NCI-H1092 (cell line): ENCODE measurements around the gene PDE8A.
"Not testable (repeated sequence)": the region's sequence is repeated elsewhere in the genome, so short reads cannot be mapped to it uniquely, and the experiment has no call there.

Experiments used
- DNase-seq: peaks from one replicate; lab custom pipeline; 2025; lab: John Stamatoyannopoulos, UW

Gene PDE8A

DNA sequence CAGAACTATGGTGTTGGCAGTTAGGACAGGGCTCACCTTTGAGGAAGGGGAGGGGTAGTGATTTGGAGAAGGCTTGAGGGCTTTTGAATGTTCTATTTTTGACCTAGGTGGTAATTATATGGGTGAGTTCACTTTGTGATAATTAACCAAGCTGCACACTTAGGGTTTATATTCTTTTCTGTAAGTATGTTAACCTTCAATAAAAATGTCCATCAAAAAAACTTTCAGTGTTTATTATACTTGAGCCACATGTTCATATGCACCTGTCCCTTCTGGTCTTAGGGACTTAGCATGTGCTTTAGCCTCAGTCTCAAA is 28.4 kb downstream of the PDE8A start:
- no peak for DNase-seq

DNA sequence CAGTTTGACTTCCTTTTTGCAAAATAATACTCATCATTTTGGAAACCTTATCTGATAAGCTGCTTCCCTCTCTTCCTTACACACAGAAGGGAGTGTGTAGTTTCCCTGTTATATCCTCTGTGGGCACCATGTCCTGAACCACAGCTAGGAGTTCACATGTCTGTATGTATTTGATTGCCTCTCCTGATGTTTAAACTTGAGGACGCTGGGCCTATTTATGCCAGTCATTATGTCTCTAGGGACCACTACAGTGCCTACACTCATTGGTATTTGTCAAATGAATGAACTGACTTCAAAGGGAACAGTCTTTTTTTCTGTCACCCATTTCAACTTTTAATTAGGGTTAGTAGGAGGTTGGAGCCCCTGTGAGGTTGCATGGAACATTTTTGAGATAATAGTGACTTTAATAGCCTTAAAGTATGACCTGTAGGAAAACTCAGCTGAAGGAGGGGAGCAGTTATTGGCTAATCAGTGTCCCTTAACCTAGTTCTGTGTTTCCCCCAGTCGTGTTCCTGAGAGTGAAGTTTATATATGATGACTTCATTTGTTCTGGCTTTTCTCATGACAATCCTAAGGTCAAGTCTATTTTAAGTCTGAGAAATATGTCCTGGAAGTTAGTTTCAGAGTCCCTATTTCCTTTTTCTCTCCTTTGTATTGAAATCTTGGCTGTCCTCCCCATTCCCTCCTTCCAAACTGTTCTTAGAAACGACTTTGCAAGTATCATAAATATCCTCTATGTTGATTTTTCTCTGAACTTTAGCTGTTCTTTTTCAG is 28.9 kb downstream of the PDE8A start:
- DNase-seq, result peak; percentile 15

DNA sequence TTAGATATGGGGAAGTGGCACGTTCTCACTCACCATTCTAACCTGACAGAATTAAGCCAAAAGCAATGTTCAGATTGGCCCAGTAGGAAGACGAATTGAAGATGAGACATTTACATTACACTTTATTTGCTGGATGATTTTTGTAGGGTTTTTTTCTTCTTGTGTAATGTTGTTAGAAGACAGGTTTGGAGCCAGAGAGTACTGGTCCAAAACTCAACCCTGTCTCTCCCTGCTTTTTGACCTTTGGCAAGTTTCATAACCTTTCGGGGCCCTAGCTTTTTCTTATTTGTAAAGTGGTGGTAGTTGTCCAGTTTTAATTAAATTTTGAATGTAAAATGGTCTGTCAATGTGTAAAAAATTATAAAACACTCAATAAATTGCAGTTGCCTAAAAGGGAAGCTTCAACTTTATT is 29.5 kb downstream of the PDE8A start:
- no peak for DNase-seq

DNA sequence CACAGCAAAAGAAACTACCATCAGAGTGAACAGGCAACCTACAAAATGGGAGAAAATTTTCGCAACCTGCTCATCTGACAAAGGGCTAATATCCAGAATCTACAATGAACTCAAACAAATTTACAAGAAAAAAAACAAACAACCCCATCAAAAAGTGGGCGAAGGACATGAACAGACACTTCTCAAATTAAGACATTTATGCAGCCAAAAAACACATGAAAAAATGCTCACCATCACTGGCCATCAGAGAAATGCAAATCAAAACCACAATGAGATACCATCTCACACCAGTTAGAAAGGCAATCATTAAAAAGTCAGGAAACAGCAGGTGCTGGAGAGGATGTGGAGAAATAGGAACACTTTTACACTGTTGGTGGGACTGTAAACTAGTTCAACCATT is 30.1 kb downstream of the PDE8A start:
- not testable (repeated sequence) for DNase-seq

DNA sequence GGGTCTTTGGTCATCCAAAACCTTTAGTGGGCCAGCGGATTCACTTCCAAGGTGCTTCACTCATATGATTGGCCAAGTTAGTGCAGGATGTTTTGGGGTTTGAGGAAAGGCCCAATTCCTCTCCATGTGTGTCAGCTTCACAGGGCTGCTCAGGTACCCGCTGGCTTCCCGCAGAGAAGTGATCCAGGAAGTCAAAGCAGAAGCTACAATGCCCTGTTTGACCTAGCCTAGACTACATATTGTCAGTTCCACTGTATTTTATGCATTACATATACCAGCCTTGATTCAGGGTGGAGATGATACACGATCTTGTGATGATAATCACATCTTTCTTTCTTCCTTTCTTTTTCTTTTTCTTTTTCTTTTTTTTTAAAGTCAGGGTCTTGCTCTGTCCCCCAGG is 32.1 kb downstream of the PDE8A start:
- no peak for DNase-seq

DNA sequence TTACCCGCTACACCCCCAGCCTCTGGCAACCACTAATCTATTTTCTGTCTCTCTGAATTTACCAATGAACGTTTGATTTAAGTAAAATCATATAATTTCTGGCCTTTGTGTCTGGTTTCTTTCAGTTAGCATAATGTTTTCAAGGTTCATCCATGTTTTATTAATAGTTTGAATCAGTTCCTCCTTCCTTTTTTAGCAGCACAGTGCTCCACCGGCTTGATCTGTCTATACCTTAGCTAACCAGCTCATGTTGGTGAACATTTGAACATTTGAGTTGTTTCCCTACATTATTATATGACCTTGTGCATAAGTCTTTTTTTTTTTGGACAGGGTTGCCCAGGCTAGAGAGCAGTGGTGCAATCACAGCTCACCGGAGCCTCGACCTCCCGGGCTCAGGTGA is 33.3 kb downstream of the PDE8A start:
- DNase-seq, result no peak

DNA sequence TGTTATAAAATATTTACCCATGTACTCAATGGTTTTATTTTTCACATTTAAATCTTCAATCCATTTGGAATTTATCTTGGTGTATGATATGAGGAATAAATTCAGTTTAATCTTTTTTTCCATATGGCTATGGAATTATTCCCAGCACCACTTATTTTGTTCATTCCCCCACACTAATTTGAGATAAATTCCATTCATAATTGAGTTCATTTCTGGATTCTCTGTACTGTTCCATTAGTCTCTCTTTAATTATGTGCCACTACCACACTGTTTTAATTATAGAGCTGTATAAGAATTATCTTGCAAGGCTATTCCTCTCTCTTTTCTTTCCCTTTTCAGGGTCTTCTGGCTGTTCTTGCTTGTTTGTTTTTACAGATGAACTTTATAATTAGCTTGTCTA is 34.6 kb downstream of the PDE8A start:
- DNase-seq, result no peak

DNA sequence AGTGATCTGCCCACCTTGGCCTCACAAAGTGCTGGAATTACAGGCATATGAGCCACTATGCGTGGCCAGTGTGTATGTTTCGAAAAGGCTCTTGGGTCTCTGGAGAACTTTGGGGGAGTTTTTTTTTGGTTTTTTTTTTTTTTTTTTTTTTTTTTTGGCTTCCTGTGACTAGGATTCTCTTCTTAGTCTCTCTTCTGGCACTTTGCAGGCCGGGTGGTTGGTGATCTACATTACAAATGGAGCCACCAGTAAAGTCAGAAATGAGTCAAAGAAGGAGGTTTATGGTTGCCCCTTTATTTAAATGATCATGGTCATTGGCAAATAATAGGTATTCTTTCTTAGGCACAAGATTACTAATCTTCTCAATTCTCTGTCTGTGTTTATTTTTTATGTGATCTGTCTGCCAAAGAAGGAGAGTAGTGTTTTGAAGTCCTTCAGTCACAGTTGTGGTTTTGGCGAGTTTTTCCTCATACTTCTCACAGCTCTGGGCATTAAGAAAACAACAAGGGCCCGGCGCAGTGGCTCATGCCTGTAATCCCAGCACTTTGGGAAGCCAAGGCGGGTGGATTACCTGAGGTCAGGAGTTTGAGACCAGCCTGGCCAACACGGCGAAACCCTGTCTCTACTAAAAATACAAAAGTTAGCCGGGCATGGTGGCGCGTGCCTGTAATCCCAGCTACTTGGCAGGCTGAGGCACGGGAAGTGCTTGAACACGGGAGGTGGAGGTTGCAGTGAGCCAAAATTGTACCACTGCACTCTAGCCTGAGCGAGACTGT is 38.3 kb downstream of the PDE8A start:
- DNase-seq, result no peak

DNA sequence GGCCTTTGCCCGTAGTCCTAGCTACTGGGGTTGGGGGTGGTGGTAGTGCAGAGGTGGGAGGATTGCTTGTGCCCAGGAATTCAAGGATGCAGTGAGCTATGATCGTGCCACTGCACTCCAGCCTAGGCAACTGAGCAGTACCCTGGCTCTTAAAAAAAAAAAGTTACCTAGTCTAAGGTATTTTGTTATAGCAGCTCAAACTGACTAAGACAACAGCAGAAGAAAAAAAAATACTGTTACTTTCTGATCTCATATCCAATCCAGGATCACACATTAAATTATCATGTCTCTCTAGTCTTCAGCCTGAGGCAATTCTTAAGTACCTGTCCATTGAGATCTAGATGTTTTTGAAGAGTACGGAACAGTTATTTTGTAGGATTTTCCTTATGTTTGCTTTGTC is 39.8 kb downstream of the PDE8A start:
- no peak for DNase-seq

DNA sequence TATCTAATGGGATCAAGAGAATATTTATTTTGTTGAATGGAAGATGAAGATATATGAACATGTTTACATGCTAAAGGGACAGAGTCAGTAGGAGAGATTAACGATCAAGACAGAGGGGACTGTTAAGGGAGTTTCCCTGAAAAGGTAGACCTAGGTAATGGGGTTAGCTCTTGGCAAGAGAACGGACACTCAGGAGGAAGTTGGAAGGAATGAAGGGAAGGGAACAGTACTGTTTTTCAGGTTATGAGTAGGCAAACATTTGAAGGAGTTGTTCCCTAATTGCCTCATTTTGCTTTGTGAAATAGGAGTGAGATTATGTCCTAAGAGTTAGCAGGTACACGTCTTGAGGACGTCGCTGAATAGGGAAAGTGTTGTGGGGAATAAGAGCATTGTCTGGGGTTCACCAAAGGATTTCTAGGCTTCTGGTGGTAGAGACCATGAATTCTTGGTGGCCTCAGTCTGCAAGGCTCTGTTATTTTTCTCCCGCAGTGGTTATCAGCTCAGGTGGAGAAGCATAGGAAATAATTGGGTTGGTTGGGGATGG is 41.3 kb downstream of the PDE8A start:
- no peak for DNase-seq

DNA sequence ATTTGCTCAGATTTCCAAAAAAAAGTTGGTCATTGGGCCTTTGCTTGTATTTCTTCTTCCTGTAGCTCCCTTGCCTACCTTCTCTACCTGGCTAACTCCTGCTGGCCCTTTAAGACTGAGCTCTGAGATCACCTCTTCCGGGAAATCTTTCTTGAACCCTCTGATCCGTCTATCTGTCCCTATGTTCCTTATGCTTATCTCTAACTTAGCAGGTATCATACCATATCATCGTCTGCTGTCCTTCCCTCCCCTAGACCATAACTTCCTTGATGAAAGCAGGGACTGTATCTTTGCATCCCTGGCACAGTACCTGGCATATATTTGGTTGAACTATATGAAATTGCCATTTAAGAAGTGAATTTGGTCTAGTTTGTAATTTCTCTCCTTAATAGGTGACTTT is 42.3 kb downstream of the PDE8A start:
- no peak for DNase-seq

DNA sequence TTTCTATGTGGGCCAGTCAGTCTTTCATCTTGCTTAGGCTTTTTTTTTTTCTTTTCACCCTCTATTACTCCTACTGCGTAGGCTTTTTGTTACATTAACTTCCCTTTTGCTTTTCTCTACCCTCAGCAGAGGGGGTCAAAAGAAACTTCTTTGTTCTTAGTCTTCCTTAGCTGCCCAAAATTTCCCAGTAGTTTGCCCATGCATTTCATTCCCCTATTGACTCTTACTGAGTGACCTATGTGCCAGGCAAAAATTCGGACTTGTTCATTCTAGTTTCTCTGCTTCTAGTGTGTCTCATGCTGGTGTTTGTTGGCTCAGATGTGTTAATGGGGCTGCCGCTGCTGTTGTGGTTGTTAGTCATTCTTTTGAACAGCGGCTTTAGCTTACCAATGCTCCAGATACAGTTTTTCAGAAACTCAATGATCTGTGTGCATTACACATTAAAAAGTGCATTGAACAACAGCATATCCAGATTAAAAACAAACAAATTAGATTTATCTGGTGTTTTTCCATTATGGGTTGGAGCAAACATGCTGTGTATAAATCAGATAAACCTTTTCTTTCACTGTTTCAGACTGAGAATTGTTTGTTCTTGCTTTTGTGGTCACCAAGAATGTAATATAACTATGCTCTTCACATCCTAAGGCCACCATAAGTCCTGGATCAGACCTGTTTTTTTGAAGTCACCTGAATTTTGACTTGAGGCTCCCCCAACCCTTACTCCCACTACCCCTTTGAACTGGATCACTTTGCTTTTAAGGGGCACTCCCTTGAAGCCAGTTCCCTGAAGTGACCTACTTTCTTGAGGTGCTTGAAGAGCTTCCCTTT is 43.1 kb downstream of the PDE8A start:
- DNase-seq, result no peak

DNA sequence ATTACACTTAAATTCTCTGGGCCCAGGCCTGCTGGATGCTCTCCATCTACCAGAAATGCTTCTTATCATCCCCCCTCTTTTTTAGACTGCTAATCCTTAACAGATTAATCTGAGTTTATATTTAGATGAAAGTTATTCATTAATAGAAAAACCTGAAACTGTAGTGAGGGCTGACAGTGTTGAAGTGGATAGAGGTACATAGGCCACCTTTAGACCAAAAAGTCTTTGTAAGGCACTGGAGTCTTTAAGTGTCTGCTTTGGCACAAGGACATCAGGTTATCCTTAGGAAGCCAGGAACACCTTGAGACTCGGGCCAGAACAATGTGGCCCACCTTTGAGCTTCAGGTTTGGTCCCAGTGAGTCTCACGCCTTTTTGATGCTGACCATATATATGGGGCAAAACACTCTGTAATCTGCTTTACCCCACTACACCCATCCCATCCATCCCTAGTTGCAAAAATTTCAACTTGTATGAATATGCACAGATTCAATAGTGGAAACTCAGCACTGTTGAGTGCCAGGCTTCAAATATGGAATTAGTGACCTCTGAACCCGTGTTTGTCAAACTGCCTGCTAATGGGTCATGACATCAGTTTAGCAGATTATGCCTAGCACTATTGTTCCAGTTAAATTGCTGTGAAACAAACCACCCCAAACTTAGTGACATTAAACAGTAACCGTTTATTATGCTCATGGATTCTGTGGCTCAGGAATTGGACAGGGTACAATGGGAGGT is 44.0 kb downstream of the PDE8A start:
- no peak for DNase-seq

DNA sequence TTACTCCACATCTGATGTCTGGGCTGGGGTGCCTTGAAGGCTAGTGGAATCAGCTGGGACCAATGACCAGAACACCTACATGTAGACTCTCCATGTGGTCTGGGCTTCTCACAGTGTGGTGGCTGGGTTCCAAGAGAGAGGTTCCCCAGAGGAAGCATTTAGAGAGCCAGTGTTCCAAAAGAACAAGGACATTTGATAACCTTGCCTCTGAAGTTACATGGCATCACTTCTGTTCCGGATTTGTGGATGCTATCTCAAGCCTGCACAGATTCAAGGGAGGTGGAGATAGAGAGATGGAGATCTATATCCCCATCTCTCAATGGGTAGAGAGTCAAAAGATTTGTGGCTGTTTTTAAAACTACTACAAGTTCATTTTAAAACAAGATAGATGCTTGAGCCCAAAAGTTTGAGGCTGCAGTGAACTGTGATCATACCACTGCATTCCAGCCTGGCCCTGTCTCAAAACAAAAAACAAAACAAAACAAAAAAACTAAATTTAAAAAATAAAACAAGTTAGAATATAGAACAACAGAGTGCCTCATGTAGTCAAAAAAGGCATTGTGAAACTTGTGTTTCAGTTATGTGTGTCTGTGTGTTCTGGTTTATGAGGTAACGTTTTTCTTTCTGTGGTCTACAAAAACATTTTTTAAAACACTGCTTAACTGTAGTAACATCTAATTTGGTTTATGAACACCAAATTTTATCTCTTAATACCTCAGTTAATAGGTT is 44.8 kb downstream of the PDE8A start:
- no peak for DNase-seq

DNA sequence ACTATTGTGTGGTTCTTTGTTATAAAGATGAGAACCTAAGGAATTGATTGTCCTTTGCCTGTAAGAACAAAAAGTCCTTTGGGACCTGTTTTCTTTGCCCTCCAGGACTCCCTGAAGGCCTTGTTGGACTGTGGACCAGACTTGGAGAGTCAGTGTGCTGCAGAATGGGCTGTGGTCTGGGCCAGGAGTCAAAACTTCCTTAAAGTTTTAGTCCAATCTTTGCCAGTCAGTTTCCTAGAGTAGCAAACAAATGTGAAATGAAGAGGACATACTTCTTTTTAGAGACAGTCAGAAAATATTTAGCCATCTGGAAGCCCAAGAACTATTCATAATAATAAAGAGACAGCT is 45.4 kb downstream of the PDE8A start:
- DNase-seq, result no peak

DNA sequence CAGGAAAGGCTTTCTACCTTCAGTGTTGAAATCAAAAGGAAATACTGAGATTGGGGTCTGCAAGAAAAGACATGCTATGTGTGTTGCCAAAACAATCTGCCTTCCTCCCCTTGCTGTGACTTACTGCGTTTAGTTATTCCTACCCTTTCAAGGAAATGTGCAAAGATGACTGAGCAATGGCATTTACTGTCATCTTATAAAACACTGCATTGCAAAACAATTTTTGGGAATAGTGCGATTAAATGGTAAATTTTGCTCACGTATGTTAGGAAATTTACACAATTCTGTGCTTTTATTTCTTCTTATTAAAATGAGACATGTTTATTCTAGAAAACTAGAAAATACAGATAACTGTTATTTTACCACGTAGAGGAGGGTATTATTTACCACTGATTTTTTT is 45.8 kb downstream of the PDE8A start:
- DNase-seq, result no peak

DNA sequence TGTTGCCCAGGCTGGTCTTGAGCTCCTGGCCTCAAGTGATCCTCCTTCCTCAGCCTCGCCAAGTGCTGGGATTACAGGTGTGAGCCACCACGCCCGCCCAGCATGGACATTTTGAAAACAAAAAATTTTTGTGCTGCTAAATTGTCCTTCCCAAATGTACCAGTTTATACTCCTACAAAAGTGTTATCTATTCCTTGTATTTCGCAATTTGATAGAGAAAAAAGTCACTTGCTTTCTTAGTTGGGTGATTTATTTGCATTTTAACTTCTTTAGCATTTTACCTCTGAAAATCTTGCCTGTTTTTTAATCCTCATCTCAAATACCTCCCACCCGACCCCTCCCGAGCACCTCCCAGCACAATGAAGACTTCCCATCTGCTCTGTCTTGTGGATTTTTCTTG is 46.8 kb downstream of the PDE8A start:
- no peak for DNase-seq

DNA sequence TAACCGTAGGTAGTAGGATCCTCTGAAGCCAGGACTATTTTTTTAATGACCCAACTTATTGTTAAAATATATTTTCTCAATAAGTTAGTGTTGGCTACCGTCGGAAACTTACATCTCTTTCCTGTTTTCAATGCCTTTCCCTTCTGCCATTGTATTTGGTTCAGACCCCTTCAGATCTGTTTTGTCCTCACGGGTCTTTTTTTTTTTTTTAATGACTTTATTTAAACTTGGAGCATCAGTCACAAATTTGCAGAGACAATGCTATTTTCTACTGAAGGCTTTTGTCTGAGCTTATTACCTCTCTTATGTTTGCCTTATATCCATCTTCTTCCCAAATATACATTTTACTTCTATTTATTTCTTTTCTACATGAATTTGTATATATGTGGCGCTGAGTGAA is 47.6 kb downstream of the PDE8A start:
- DNase-seq, result no peak

DNA sequence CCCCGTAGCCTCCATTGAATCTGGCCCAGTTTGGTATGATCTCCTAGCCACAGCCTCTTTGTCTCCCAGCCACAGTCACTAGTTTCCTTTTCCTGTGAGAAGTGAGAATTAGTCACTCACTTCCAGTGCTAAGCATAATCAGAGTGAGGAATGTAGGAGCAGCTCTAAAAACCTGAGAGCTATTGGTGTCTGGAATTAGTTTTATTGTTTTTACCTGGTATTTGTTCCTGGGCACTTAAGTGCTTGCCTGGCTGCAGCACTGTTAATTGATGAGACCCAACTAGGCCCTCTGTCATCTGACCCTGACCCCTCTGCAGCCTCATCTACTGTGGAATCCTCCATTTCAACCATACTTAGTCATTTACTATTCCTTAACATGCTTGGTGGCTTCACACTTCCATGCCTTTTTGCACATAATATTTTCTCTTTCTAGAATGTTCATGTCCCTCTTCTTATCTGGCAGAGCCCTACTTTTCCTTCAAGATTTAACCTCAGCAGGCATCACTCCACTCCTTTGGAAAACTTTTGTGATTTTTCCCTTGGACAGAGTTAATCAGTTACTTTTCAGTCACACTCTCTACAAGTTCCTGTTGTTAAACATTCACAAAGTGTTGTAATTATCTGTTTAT is 48.8 kb downstream of the PDE8A start:
- no peak for DNase-seq

DNA sequence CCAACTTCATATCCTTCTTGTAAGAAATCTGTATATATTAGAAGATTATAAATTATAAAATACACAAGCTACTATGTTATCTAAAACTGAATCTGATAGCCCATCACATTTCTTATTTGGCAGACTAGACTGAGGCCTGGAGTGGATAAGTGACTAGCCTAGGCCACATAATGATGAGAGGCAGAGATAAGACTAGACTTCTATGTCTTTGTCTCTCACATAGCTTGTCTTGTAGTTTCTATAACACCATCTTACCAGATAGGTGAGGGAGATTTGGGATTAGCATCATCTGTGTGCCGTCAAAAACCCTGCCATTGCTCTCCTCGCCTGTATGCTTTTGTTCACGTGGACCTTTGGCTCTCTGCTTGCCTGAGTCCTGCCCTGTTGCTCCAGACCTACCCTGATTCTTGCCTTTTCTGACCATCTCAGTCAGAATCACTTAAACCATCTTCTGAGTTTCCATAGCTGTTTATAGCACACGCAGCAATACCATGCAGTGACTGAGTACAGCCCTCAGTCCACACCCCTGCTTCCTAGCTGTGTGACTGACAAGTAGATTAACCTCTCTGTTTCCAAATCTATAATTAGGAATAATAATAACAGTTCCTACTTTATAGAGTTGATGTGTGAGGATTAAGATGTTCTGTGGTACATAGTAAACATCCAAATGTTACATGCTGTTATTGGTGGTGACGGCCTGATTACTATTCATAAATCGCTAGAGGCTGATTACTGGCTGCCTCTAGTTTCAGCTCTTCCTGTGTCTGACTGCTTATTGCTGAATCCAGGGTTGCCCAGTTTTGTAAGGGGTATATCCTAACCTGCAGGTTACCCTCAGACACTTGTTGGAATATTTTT is 49.7 kb downstream of the PDE8A start:
- no peak for DNase-seq
